Esophagus squamous epithelium (tissue), 5 donors: ENCODE data around the gene MAMDC4. TPM values are rescaled to one million over a fixed set of nuclear protein-coding genes. Genes with fewer than 3 reads are reported as not detected.

Source experiments
- DNase-seq: peaks from one replicate; lab custom pipeline; 2025; lab: John Stamatoyannopoulos, UW
- H3K27ac ChIP-seq, 4 donors: fragments of 200-600 bp; sonication (generic); one replicate each; pipeline ENCODE4 v1.5.1; 2016 to 2019; ENCODE audit warnings: mild to moderate bottlenecking in 1 of 4
- H3K27me3 ChIP-seq, 4 donors: fragments of 200-600 bp; sonication (generic); 1 replicate in 3 of 4; 2 replicates in 1 of 4; pipeline versions ENCODE4 v1.5.1 to v1.6.0; 2017 to 2021; ENCODE audit warnings: antibody characterized with exemption in 1 of 4
- H3K36me3 ChIP-seq, 3 donors: fragments of 200-600 bp; sonication (generic); one replicate each; pipeline ENCODE4 v1.5.1; 2016 to 2019
- H3K4me1 ChIP-seq, 3 donors: fragments of 200-600 bp; sonication (generic); one replicate each; pipeline ENCODE4 v1.5.1; 2017 to 2019
- H3K4me3 ChIP-seq, 4 donors: fragments of 200-600 bp; sonication (generic); 1 replicate in 3 of 4; 2 replicates in 1 of 4; pipeline ENCODE4 v1.5.1; 2016 to 2019; ENCODE audit warnings: mild to moderate bottlenecking in 2 of 4, moderate library complexity in 1 of 4
- H3K9me3 ChIP-seq, 3 donors: fragments of 200-600 bp; sonication (generic); one replicate each; pipeline ENCODE4 v1.5.1; 2016 to 2019
- POLR2A ChIP-seq, 4 donors: fragments of 450-650 bp; IDR thresholded peaks; one replicate each; pipeline ENCODE4 v1.6.1; 2017; ENCODE audit warnings: antibody characterized with exemption in 4 of 4, mild to moderate bottlenecking in 4 of 4, moderate library complexity in 3 of 4
- WGBS, 2 donors: methylation state at CpG; one replicate each; pipeline ENCODE4 v1.1.5; 2018; 5-methylcytosine and 5-hydroxymethylcytosine counted together
- intact Hi-C: fragments of 100-400 bp; cut with DNase I; formaldehyde crosslinking; loops from one replicate; pipeline ENCODE4 v1.15.0; 2022
- small RNA-seq, 4 donors: library from RNA; depleted of rRNA; stranded (forward); fragments of <200 nt; gene quantifications; one replicate each; pipeline ENCODE3, GENCODE V24; 2016
- total RNA-seq, 4 donors: library from RNA; depleted of rRNA; stranded (reverse); fragments of >200 nt; gene quantifications; one replicate each; pipeline ENCODE4 v1.1.0, GENCODE V29; 2016
- TF ChIP-seq, protein P1 (sequence below), 6 experiments: fragments of 450-650 bp in 4 of 6; fragments of 200-600 bp in 2 of 6; sonication (generic) in 2 of 6; IDR thresholded peaks; one replicate each; pipeline ENCODE4 v1.5.1; 2016 to 2019; ENCODE audit warnings: antibody characterized with exemption in 6 of 6, mild to moderate bottlenecking in 4 of 6, moderate library complexity in 4 of 6
- donor health status: DM: yes; HTN: yes; CAD: no.

Gene MAMDC4
- total RNA-seq, 4 donors from 2014 or later: 1.8 to 2.9 (median 2.7) TPM

DNA sequence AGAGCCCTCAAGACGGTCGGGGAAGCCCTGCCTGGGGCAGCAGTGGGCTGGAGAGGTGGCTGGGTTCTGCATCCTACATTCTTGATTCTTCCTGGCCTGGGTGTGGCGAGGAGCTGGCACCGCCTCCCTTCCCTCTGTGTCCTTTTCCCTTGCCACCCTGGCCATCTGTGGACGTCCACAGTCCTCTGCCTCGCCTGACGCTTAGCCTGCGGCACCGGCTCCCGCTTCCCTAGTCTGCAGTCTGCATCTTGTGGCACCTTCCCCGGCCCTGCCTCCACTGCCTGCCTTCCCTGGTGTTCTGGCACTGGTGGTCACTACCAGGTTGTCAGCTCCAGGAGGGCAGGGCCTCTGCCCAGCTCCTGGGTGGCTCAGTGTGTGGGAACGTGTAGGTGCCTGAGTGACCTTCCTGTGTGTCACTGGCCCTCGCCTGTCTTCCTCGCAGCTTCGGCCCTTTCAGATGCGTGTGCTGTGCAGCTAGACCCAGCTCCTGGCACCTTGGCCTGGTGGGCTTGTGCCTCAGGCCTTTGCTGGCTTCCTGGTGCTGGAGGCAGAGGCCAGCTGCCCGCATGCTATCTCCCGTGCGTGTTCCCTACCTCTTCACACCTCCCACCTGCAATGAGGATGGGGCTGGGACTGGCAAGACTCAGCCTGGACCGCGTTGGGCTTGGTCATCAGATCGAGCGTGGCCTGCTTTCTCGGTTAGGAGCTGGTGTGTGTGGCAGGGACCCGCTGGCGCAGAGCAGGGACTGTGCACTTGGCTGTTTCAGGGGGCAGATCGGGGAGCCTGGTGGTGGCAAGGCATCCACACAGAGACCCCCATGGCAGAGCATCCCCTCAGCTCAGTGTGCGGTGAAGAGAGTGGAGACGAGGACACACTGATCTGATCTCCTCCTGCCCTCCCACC is 55.1 kb downstream of the MAMDC4 start:
- Histone ChIP-seq H3K27me3 (no peaks in the 10 kb centered on the region), H3K4me3 (no peak overlapping the region), H3K4me1 (peaks cover 10 to 19% (median 12%) of the 10 kb centered on the region in 3 donors), H3K27ac (no peak overlapping the region), H3K9me3 (no peaks in the 10 kb centered on the region), H3K36me3 (peaks cover 0 to 89% (median 18%) of the 10 kb centered on the region in 3 donors)
- intact Hi-C loops: no loop called here
- 94 to 96% methylated on average over 10 to 19 of the region's 29 CpGs for WGBS, 2 donors
- TF ChIP-seq POLR2A (IDR thresholded peaks at IDR 0.05): no peak
- TF ChIP-seq, protein P1, sequence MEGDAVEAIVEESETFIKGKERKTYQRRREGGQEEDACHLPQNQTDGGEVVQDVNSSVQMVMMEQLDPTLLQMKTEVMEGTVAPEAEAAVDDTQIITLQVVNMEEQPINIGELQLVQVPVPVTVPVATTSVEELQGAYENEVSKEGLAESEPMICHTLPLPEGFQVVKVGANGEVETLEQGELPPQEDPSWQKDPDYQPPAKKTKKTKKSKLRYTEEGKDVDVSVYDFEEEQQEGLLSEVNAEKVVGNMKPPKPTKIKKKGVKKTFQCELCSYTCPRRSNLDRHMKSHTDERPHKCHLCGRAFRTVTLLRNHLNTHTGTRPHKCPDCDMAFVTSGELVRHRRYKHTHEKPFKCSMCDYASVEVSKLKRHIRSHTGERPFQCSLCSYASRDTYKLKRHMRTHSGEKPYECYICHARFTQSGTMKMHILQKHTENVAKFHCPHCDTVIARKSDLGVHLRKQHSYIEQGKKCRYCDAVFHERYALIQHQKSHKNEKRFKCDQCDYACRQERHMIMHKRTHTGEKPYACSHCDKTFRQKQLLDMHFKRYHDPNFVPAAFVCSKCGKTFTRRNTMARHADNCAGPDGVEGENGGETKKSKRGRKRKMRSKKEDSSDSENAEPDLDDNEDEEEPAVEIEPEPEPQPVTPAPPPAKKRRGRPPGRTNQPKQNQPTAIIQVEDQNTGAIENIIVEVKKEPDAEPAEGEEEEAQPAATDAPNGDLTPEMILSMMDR (IDR thresholded peaks at IDR 0.05): no peak
- DNase-seq: no peak

Small RNA genes within 50 kb of the gene (small RNA-seq; reads per million reads assigned to genes)
- 0 reads per million in 4 donors for gene MIR4292
- 0 to 0.18 (median 0.04) reads per million in 4 donors for gene MIR4479

Other genes starting within 250 kb of the MAMDC4 start
- 10 to 100 TPM in 2 of 4 donors, 1 to 10 TPM in 2; 5.2 to 41.2 (median 21.2) TPM for gene EGFL7, start 189.4 kb upstream of the MAMDC4 start, total RNA-seq
- 10 to 100 TPM; 66.2 to 80.6 (median 75.8) TPM for gene AGPAT2, start 164.9 kb upstream of the MAMDC4 start, total RNA-seq
- 1 to 10 TPM in 3 of 4 donors, under 1 TPM in 1; 0.48 to 6.3 (median 1.1) TPM for gene DIPK1B, start 139.8 kb upstream of the MAMDC4 start, total RNA-seq
- gene LCN10, start 109.4 kb upstream of the MAMDC4 start, total RNA-seq: 1 to 10 TPM in 3 of 4 donors, under 1 TPM in 1; 0.64 to 3.8 (median 2.2) TPM
- 1 to 10 TPM in 2 of 4 donors, under 1 TPM in 1, not detected in 1; 0.82 to 6.7 (median 2.5) TPM for gene LCN6, start 103.8 kb upstream of the MAMDC4 start, total RNA-seq
- not detected for gene LCN8, start 94.1 kb upstream of the MAMDC4 start, total RNA-seq
- gene LCN15, start 87.8 kb upstream of the MAMDC4 start, total RNA-seq: not detected
- gene TMEM141, start 61.0 kb upstream of the MAMDC4 start, total RNA-seq: 100 to 1,000 TPM; 109 to 129 (median 123) TPM
- 1 to 10 TPM in 1 of 4 donors, not detected in 3; 2.1 TPM for gene CCDC183, start 56.0 kb upstream of the MAMDC4 start, total RNA-seq
- gene RABL6, start 44.4 kb upstream of the MAMDC4 start, total RNA-seq: 10 to 100 TPM; 54.9 to 70.7 (median 61.5) TPM
- 1 to 10 TPM in 2 of 4 donors, under 1 TPM in 2; 0.32 to 2.3 (median 1.0) TPM for gene AJM1, start 9.9 kb upstream of the MAMDC4 start, total RNA-seq
- gene PHPT1, start 2.9 kb upstream of the MAMDC4 start, total RNA-seq: 10 to 100 TPM; 21.9 to 53.2 (median 42.2) TPM
- gene EDF1, start 14.0 kb downstream of the MAMDC4 start, total RNA-seq: 100 to 1,000 TPM; 326 to 456 (median 356) TPM
- gene TRAF2, start 34.2 kb downstream of the MAMDC4 start, total RNA-seq: 10 to 100 TPM in 3 of 4 donors, 1 to 10 TPM in 1; 8.0 to 20.9 (median 13.2) TPM
- 100 to 1,000 TPM; 146 to 210 (median 163) TPM for gene FBXW5, start 92.4 kb downstream of the MAMDC4 start, total RNA-seq
- 1 to 10 TPM in 1 of 4 donors, not detected in 3; 1.6 TPM for gene C8G, start 92.9 kb downstream of the MAMDC4 start, total RNA-seq
- gene LCN12, start 99.9 kb downstream of the MAMDC4 start, total RNA-seq: not detected
- gene PTGDS, start 125.2 kb downstream of the MAMDC4 start, total RNA-seq: 100 to 1,000 TPM in 1 of 4 donors, 1 to 10 TPM in 3; 1.7 to 208 (median 4.8) TPM
- under 1 TPM in 1 of 4 donors, not detected in 3; 0.19 TPM for gene LCNL1, start 130.6 kb downstream of the MAMDC4 start, total RNA-seq
- 10 to 100 TPM; 18.3 to 56.3 (median 49.6) TPM for gene PAXX, start 140.1 kb downstream of the MAMDC4 start, total RNA-seq
- gene CLIC3, start 144.2 kb downstream of the MAMDC4 start, total RNA-seq: 100 to 1,000 TPM in 3 of 4 donors, 10 to 100 TPM in 1; 94.8 to 442 (median 200) TPM
- gene ABCA2, start 175.9 kb downstream of the MAMDC4 start, total RNA-seq: 10 to 100 TPM in 2 of 4 donors, 1 to 10 TPM in 2; 3.5 to 14.7 (median 7.6) TPM
- gene FUT7, start 179.7 kb downstream of the MAMDC4 start, total RNA-seq: under 1 TPM in 3 of 4 donors, not detected in 1; 0.13 to 0.38 (median 0.21) TPM
- gene NPDC1, start 193.8 kb downstream of the MAMDC4 start, total RNA-seq: 10 to 100 TPM; 11.9 to 45.2 (median 20.3) TPM
- gene ENTPD2, start 201.7 kb downstream of the MAMDC4 start, total RNA-seq: 1 to 10 TPM in 2 of 4 donors, under 1 TPM in 2; 0.47 to 1.3 (median 0.86) TPM
- 10 to 100 TPM in 3 of 4 donors, 1 to 10 TPM in 1; 8.2 to 21.2 (median 14.7) TPM for gene SAPCD2, start 218.2 kb downstream of the MAMDC4 start, total RNA-seq
- gene UAP1L1, start 225.2 kb downstream of the MAMDC4 start, total RNA-seq: 1 to 10 TPM; 2.2 to 4.7 (median 3.7) TPM
- gene MAN1B1, start 234.6 kb downstream of the MAMDC4 start, total RNA-seq: 10 to 100 TPM; 25.6 to 50.9 (median 39.4) TPM